ENCODE measurements around the gene TICAM2.

Gene TICAM2

GRCh38 chr5:115530426-115530825, 71.9 kb downstream of the TICAM2 start:
- no peak for DNase-seq
